Activated CD4-positive, CD25-positive, alpha-beta regulatory T cell treated with anti-CD3 and anti-CD28 coated beads, Interleukin-2, amount 50 U/mL, for 24 hours (primary cell): ENCODE data around the gene CNTN5.
A peak's percentile ranks its signal among the peaks of the same experiment; 100 is the strongest.
"Not testable (repeated sequence)": the region's sequence is repeated elsewhere in the genome, so short reads cannot be mapped to it uniquely, and the experiment has no call there.

ENCODE experiments used
- ATAC-seq, 2 donors: fragments of 150-1000 bp; cut with Tn5 transposase; one replicate each; pipeline ENCODE4 v1.10.0; 2021; ENCODE audit warnings: mild to moderate bottlenecking in 1 of 2, moderate library complexity in 1 of 2

Gene CNTN5

DNA sequence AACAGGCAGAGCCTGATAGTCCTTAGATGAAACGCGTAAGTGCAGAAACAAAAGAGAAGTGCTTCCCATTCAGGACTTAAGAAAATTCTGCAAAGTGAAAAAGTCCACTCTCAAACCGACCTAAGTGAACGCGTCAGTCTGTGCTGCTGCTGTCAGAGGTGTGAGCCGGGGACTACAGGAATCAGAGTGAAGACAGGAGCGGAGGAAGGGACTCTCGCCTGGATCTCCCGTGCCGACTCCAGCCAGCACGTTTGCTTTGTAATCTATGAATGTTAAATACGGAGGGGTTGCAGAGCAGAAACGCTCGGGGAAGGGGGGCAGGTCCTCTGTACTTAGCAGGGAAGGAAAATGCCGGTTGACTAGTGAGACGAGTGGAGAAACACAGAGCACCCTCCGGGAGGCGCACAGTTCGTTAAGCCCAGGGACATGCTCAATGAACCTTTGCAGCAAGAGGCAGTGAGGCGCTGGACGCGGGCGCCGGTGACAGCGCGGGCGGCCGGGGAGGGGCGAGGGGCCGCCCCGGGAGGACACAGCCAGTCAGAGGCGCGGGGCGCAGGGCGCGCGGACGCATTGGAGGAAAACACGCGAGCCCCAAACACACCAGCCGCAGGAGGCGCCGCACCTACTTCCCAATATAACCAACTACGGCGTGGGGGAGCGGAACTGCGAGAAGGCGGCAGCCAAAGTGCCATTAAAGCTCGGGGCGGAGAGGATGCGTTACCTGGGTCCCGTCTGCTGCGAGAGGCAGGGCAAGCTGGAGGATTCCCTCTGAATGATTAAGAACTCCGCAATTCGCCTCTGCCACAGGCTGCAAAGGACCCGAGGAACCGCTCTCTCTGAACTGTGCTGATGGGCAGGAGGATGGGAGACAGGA, at the start of gene CNTN5:
TSS of gene CNTN5 (plus strand) at position 598 of the 874 bp plus-strand sequence.
- ATAC-seq = peak in 1 of 2 donors; percentile 20

DNA sequence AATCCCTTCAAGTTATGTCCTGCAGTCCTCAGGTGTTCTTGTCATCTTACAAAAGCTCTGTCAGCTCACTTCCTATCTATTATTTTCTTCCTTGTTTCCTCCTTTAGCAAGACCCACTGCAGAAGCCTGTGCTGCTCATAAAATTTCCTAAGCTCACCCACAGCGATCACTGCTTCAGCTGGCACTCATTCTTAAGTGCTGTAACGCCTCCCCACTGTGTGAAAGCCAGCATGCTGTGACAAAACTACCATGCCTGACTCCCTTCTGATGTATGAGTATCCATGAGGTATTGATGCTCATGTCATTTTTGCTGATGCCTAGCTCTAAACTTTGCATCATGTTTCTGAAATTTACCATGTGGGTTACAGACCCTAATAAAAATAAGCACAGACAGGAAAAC, 41.5 kb upstream of the CNTN5 start:
- no peak for ATAC-seq

DNA sequence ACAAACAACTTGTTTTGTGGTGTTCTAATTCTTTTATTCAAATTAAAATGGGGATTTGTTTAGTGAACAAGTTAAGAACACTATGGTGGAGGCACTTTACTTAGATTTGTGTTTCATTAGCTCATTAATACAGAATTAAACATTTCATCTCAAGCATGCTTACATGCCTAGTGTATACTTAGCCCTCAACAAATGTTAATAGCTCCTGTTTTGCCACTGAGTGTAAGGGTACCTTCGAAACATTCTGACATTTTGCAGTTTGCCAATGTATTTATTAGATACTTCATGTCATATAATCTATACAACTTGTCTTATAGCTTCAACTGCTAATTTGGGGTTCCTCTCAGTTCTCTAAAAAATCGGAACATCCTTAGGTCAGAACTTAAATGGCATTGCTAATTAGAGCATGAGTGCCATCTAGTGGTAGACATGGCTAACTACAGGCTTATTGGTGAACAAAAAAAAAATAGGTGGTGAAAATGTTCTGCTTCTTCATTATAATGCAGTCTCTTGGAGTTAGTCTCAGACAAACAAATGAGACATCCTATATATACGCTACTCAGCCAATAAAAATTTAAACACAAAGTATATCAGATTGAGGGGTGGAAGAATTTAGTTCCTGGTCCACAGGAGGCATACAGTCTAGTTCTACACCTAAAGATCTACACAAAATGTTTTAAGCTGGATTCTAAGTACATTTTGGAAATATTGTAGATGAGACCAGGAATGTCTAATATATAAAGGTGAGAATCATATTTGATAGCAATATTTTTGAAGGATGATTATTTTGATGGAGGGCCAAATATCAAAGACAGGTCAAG, 4.9 kb upstream of the CNTN5 start:
- peak; percentile 30 to 35 for ATAC-seq

DNA sequence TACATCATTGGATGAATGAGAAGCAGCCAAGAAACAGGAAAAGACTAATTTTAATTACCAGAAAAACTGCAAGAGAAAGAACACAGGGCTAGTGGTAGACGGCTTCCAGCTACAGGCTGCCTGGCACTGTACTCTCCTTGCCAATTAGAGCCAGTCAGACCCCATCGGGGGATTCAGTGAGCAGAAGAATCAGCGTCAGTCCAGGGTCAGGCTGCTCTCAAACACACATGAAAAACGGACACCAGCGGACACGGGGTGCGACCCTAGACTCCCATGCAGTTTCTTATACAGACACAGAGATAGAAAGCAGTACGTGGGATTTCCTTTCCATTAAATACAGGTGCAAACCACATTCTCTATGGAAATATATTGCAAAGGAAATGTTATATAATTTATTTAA, 1.1 kb upstream of the CNTN5 start:
- no peak for ATAC-seq

DNA sequence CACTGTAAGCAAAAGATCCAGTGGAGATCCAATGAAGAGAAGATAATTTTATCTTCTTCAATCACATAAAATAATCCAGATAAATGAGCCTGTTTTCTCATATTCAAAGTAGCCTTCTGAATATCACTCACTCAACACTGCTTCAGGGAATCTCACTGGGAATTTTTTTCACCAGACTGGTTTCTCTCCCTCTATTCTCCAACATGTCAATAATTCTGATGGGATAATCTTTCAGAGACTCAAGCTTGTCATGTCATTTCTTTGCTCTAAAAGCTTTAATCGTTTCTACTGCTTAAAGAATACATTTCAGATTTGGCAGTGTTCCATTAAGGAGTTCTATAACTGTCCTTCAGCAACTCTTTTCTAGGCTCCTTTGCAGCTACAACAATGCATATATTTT, 16.3 kb downstream of the CNTN5 start:
- no peak for ATAC-seq

DNA sequence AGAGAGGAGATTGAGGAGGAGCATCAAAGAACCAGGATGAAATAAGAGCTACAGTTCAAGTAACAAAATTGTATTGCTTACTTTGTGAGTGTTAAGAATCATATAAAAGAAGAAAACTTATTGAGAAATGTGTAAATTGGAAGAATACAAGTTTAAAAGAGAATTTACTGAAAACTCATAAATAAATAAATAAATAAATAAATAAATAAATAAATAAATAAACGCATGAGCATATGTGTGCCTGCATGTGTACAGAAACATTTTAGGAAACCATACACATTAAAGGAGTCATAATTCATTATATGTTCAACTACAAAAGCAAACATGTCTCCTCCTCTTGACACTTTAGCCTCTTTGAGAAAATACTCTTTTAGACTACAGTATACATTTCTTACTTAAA, 42.6 kb downstream of the CNTN5 start:
- no peak for ATAC-seq

DNA sequence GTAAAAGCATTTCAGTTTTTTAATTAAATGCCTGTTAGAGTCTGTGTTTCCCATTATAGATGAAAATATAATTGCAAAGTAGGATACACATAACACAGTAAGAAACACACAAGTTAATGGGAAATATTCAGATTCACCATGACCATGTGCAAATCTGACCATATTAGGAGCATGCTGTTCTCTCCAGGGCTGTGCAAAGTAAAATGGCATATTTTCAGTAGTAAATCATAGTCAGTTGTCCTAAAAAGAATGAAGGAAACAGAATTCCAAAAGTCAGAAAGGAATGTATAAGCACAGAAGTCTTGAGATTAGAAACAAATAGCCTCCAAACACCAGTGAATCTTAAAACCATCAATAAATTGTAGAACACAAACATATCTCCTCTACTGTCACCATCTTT, 44.4 kb downstream of the CNTN5 start:
- ATAC-seq = no peak

DNA sequence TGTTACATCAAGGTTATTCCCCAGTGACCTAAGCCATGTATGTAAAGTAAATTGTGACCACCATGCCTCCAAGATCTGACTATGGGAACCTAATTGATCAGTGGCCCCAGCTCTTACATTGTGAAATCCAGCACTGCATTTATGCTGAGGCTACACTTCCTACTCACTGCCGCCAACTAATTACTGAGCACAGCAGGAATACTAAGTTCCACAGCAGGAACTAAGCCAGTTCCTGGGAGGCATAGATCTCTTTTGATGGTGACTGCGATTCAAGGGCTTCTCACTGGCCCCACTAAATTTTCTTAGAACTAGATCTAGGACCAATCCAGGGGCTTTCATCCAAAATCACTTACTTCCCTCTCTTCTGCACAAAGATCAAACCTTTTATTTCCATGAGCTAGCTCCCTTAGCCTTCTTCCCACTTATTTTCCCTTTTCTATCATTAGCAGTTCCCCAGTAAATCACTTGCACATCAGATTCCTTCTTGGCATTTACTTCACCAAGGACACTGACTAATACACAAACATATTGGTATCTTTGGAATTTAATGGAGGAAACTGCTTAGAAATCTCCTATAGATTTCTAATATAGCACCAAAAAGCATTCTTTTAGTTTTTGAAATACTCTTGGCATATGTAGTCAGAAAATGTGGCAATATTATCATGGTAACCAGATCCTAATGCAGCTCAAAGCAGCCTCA, 46.0 kb downstream of the CNTN5 start:
- no peak for ATAC-seq

DNA sequence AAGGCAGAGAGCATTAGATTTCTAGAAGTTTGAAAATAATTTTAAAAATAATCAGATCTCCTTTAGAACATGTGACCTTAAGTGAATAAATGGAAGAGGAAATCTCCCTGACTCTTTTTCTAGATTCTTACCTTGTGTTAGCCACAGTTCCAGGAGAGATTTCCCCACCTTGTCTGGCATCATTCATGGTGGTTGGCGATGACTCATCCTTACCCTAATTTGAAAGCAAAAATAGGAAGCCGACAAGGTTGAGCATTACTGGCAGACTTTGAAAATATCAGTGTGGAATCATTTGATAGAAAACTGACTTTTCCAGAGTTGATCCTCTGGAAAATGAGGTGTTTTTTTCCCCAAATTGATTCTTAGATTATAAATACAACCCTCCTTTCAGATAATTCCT, 48.1 kb downstream of the CNTN5 start:
- ATAC-seq = no peak

DNA sequence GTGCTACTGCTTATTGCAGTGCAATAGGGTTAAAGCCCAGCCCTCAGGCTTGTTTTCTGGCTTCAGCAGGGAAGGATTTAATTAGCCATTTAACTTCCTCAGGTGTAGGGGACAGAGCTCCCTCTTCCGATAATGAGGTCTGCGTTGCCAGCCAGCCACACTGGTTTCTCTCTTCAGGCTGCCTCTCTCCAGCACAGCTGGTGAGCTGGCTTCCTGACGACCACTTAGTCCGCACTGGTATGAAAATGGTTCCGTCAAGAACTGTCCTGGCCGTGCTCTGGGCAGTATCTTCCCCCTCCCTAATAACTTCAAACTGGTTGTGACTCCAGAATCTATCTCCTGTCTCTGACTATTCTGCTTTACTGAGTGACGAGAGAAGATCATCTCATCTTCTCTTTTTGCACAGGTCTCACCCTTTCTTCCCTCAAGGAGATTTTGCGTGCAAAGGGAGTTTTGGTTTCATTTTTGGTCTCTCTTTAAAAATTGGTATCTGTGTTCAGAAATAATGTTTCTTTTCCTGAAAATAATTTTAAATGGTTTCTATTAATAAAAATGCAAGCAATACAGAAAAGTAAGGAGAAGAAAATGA, 49.2 kb downstream of the CNTN5 start:
- ATAC-seq = peak in 1 of 2 donors; percentile 25

DNA sequence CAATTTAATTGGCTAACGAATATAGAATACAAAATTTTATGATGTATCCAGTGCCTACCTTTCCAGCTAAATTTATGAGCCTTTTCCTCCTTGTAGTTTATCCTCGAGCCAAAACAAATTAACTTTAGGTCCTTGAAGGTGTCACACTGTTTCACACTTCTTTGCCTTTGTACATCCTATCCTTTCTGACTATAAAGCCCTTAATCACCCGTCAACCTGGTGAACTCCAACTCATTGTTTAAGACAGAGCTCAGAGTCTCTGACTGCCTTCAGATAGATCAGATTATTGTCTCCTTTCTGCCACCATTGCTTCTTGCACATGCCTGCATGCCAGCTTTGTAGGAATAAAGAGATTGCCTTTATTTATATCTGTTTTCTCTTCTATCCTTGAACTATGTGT, 58.8 kb downstream of the CNTN5 start:
- no peak for ATAC-seq

DNA sequence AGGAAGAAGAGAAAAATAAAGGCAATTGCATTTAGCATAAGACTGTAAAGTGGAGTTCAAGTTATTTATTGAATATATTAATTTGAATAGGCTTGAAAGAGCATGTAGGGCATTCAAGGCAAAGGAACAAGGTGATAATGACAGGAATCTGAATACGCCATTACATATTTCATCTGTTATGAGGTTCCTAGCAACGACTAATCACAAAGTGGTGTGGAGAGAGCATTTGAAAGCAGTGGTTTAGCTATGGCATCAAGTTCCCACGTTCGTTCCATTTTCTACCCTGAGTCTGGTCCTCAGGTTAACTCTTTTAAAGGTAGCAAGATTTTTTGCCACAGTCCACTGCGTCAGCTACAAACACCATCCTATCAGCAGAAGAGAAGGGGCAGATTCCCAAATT, 59.4 kb downstream of the CNTN5 start:
- ATAC-seq = no peak

DNA sequence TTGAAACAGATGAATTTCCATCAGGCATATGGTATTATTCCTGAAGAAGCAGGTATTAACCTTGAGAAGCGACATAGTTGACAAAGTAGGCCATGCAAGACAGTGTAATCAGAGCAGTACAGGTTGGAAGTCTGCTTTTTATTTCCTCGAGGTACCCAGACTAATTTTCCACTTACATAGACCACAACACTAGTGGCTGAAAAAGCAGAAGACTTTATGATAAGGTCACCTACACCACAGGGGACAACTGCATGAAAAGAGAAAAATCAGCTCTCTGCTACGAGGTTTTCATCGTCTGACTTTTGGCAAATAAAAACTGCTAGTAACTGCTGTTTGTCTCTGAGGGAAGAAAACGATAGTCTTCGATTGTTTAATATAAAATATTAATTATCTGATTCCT, 77.5 kb downstream of the CNTN5 start:
- ATAC-seq = no peak

DNA sequence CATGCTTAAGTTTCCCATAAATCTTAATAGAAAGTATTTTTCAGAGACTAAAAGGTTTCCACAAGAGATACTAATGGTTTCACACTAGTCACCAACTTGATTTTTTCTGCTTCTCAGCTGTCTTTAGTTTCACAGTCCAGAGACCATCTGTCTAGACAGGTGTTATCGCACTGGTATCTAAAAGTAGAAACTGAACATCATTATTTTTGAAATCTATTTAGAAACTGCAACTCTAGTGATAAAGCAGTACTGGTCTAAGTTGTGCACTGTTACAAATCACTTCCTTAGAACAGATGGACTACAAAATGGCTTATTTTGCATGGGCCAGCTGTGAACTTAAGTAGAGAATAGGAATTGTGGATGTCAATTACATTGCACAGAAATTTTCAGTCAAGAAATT, 78.0 kb downstream of the CNTN5 start:
- ATAC-seq = no peak

DNA sequence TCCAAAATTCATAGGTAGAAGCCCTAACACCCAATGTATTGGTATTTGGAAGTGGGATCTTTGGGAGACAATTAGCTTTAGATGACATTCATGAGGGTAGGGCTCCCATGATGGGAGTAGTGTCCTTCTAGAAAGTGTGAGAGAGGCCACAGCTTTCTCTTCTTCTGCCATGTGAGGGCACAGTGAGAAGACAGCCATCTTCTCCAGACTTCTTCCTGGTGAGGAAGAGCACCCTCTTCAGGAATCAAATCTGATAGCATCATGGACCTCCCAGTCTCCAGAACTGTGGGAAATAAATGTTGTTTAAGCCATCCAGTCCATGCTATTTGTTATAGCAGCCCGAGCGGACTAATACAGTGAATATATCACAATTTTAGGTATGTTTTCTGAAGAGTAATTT, 96.9 kb downstream of the CNTN5 start:
- ATAC-seq = no peak

DNA sequence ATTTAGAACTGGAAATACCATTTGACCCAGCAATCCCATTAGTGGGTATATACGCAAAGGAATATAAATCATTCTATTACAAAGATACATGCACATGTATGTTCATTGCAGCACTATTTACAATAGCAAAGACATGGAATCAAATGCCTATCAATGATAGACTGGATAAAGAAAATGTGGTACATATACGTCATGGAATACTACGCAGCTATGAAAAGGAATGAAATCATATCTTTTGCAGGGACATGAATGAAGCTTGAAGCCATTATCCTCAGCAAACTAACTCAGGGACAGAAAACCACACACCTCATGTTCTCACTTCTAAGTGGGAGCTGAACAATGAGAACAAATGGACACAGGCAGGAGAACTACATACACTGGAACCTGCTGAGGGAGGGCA, 113.1 kb downstream of the CNTN5 start:
- not testable (repeated sequence) for ATAC-seq

DNA sequence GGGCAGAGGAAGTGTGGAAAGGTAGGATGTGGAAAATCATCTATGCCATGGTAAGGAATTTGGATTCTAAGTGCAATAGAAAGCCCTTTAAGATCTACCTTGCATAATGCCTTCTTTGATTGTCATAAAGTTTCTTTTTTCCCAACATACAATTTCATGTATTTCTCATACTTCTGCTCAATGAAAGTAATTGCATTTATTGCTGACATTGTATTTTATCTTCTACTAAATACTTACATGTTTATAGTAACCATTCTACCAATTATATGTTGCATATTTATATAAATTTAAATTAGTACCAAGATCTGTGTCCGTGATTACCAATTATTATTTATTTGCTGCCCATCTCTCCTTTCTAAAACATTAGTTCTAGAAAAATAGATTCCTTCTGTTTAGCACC, 114.8 kb downstream of the CNTN5 start:
- ATAC-seq = no peak

DNA sequence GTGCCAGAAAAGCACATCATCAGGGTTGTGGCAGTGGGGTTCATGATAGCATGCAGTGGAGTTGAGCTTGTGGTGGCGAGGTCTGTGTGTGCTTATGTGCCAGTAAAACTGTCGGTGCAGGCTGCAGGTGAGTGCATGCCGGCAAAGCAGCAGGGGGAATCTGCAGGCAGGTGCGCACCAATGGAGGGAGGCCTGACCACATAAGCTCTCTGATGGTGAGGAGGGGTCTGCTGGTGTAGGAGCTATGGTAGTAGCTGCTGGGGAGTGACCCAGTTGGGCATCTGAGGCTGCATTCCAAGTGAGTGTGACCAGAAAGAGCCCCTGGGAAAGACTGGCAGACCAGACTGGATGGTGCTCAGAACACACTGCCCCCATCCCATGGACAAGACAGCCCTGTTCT, 121.5 kb downstream of the CNTN5 start:
- no peak for ATAC-seq

DNA sequence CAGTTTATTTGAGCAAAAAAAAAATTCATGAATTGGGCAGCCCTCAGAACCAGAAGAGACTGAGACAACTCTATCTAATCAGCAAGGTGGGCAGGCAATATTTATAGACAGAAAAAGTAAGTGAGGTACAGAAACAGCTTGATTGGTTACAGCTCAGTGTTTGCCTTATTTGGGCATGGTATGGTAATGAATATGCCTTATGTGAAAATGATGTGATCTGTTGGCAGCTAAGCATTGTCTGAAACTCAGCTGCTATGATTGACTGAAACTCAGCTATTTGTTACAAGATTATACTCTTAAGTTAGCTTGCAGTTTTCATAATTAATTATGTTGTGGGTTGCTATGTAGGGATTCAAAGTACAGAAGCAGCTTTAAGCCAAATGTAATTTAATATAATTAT, 127.6 kb downstream of the CNTN5 start:
- no peak for ATAC-seq

DNA sequence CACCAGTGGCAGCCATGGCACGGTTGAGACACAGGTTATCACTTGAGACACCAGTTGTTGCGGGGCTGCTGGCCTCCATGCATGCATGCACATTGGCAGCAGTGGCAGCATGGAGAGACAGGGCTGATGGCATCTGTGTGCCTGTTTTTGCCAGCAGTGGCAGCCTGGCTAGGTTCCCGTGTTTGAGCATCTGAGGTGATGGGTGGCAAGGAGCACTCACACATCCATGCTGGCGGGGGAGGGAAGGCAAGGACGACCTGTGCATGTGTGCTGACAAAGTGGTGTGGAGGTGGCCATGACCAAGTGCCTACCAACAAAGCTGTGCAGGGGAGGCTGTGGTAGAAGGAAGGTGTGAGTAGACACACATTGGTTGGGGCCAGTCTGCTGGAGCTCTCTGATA, 133.5 kb downstream of the CNTN5 start:
- ATAC-seq = no peak

DNA sequence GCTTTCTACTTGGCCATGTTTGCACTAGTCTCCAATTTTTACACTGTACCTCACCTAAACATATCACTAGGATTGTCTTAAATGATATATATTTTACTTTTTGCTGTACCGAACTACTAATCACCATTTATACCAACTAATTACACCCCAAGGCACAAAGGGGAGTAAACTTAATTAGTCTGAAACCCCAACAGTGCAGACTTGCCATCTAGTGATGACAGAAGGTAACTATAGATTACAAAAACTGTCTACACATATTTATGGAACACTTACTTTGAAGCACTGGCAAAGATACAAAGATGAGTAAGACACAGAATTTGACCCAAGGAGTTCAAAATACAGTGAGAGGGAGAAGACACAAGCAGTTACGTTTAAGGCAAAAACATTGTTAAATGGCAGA, 139.7 kb downstream of the CNTN5 start:
- ATAC-seq = no peak

DNA sequence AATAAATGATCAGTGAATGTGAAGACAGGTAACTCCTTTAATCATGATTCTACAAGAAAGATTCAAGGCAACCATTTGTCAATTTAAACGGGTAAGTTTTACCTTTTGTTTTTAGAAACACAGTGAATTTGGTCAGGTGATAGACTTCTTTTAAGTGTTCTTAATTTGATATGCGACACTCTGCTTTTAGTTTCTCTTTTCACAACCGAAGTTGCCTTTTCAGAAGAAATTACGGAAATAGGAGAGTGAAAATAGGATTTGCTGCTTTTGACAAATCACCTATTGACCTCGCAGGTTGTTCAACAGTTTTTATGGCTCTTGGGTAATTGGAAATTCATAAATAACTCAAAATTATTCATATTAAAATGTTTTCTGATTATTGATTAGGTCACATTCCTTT, 142.1 kb downstream of the CNTN5 start:
- no peak for ATAC-seq

DNA sequence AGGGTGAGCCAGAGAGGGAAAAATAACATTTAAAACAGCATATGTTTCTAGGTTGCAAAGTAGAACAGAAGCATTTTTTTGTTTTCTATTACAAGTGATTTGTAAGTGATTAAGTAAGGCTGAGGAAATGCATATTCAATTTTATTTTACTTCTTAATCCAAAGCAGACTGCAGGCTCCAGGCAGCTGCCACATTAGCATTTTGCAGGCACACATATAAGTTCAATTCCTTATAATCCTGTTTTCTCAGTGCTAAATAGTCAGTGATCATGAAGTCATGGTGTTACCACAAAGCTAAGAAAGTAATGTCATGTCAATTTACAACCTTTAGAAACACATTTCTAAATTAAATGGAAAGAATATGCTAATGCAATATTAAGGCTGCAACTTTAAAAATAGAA, 149.8 kb downstream of the CNTN5 start:
- ATAC-seq = no peak
